Left lung (tissue), 10 donors: Measurements from ENCODE around the gene SP2. TPM values are rescaled to one million over a fixed set of nuclear protein-coding genes. Genes with fewer than 3 reads are reported as not detected.

Experiments used
- ATAC-seq: fragments of 200-7000 bp; cut with Tn5 transposase; one replicate; pipeline ENCODE4 v1.9.1; 2020; ENCODE audit warnings: moderate library complexity
- DNase-seq, 4 donors: peaks; one replicate each; pipeline ENCODE4 v3.0.0-alpha.2; 2013 to 2020
- H3K27ac ChIP-seq, 2 donors: fragments of 200-600 bp; sonication (generic) in 1 of 2; one replicate each; pipeline versions ENCODE4 v1.5.0 to v1.8.0; 2020 to 2021
- H3K27me3 ChIP-seq, 2 donors: fragments of 200-600 bp; sonication (generic) in 1 of 2; one replicate each; pipeline versions ENCODE4 v1.5.0 to v1.8.0; 2020 to 2021
- H3K36me3 ChIP-seq, 2 donors: fragments of 200-600 bp; sonication (generic) in 1 of 2; one replicate each; pipeline versions ENCODE4 v1.5.0 to v1.8.0; 2020 to 2021
- H3K4me1 ChIP-seq, 2 donors: fragments of 200-600 bp; one replicate each; pipeline ENCODE4 v1.8.0; 2021
- H3K4me3 ChIP-seq, 2 donors: fragments of 200-600 bp; sonication (generic) in 1 of 2; one replicate each; pipeline versions ENCODE4 v1.5.0 to v1.8.0; 2020 to 2021; ENCODE audit warnings: mild to moderate bottlenecking in 1 of 2
- H3K9me3 ChIP-seq, 2 donors: fragments of 200-600 bp; sonication (generic) in 1 of 2; one replicate each; pipeline versions ENCODE4 v1.5.0 to v1.8.0; 2020 to 2021
- intact Hi-C, 2 donors: fragments of 100-400 bp; cut with DNase I; formaldehyde crosslinking; loops; one replicate each; pipeline versions ENCODE4 v1.11.2 to v1.14.2; 2022
- polyA plus RNA-seq, 6 donors: library from polyadenylated mRNA; unstranded; fragments of 120-200 nt; gene quantifications; one replicate each; pipeline ENCODE4 v1.2.1, GENCODE V29; 2013; ENCODE audit not compliant: insufficient read length in 6 of 6
- total RNA-seq, 2 donors: library from RNA; stranded (reverse); fragmentation: NEBNext Ultra II Directional; extraction: Animal tissue kit (Norgen Biotek cat#: 25700); gene quantifications; one replicate each; pipeline ENCODE4 v1.2.1, GENCODE V29; 2021
- TF ChIP-seq, protein P1 (sequence below), 2 donors: fragments of 200-600 bp; sonication (generic) in 1 of 2; IDR thresholded peaks; one replicate each; pipeline versions ENCODE4 v1.5.0 to v1.8.0; 2021; ENCODE audit warnings: antibody characterized with exemption in 2 of 2
- donor health status: DM: no; HTN: yes; CAD: no.
- donor health status: DM: no; HTN: no; CAD: no.

Gene SP2
- total and polyA plus RNA-seq, 8 donors, result 14.2 to 23.0 (median 21.8) TPM

DNA sequence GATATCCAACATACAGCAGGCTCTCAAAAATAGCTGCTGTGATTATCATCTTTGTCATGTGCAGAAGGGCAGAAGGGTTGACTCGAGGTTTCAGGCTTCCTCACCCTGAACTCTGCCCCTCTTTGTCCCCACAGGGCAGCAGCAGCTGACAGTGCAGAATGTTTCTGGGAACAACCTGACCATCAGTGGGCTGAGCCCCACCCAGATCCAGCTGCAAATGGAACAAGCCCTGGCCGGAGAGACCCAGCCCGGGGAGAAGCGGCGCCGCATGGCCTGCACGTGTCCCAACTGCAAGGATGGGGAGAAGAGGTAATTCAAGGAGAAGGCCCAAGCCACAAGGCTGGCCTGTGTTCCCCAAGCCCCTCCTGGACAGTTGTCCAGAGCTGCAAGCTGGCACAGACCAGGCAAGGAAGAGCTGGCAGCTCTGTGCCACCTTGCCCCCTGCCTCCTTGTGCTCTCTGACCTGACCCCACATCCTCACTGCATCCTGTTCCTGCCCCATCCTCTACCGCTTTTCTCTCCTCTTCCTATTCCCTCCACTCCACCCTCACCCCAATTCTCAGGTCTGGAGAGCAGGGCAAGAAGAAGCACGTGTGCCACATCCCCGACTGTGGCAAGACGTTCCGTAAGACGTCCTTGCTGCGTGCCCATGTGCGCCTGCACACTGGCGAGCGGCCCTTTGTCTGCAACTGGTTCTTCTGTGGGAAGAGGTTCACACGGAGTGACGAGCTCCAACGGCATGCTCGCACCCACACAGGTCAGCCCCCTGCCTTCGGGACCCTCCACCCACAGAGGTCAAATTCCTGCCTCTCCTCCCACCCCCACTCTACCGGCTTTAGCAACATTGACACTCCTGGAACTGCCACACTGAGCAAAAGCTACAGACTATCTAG, 29.0 kb downstream of the SP2 start:
- Histone ChIP-seq H3K9me3 (no peaks in the 10 kb centered on the region), H3K4me1 (no peaks in the 10 kb centered on the region), H3K4me3 (no peak overlapping the region), H3K27me3 (no peaks in the 10 kb centered on the region), H3K27ac (no peak overlapping the region), H3K36me3 (peaks cover 0 to 80% of the 10 kb centered on the region in 2 donors)
- TF ChIP-seq, protein P1, sequence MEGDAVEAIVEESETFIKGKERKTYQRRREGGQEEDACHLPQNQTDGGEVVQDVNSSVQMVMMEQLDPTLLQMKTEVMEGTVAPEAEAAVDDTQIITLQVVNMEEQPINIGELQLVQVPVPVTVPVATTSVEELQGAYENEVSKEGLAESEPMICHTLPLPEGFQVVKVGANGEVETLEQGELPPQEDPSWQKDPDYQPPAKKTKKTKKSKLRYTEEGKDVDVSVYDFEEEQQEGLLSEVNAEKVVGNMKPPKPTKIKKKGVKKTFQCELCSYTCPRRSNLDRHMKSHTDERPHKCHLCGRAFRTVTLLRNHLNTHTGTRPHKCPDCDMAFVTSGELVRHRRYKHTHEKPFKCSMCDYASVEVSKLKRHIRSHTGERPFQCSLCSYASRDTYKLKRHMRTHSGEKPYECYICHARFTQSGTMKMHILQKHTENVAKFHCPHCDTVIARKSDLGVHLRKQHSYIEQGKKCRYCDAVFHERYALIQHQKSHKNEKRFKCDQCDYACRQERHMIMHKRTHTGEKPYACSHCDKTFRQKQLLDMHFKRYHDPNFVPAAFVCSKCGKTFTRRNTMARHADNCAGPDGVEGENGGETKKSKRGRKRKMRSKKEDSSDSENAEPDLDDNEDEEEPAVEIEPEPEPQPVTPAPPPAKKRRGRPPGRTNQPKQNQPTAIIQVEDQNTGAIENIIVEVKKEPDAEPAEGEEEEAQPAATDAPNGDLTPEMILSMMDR (IDR thresholded peaks at IDR 0.05), result no peak
- ATAC-seq (peak; percentile 21), DNase-seq (no peak)
- intact Hi-C loops, result no loop called here

DNA sequence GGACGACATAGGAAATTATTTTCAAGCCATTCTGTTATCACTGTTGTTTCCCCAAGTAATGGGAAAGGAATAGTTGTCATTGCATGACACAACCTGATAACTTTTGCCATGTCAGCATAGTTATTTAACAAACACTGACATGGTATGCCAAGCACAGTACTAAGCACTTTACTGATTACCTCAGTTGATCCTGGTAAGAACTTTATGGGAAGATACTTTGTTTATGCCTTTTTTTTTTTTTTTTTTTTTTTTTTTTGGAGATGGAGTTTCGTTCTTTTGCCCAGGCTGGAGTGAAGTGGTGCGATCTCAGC, 29.6 kb downstream of the SP2 start:
- Histone ChIP-seq H3K27me3 (no peaks in the 10 kb centered on the region), H3K9me3 (no peaks in the 10 kb centered on the region), H3K36me3 (peaks cover 0 to 84% of the 10 kb centered on the region in 2 donors), H3K27ac (no peak overlapping the region), H3K4me1 (no peaks in the 10 kb centered on the region), H3K4me3 (no peak overlapping the region)
- intact Hi-C loops, result no loop called here
- DNase-seq (no peak), ATAC-seq (no peak)
- TF ChIP-seq, protein P1 (IDR thresholded peaks at IDR 0.05), result no peak

DNA sequence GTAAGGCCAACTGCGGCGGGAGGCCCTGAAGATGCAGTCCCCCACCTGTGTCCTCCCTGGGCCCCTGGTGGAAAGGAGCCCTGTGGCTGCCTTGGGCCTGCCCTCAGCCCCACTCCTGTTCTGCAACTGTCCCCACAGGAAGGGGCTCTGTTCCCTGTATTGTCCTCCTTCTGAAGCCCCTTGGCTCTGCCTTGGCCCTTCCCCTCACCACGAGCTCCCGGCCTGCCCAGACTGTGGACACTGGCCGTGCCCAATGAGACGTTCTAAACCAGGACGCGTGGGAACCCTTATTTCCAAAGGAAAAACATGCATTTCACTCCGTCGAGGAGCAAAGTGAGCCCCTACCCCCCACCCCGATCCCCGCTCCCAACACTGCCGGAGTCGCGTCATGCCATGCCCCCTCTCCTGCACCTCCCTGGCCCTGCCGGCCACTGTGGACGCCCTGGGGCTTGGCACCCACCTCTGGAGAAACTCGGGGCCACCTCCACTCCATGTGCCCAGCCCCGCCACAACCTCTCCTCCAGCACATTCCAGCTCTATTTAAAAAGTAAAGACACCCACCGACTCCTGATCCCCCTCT, 31.9 kb downstream of the SP2 start:
- TF ChIP-seq, protein P1 (IDR thresholded peaks at IDR 0.05), result no peak
- Histone ChIP-seq H3K9me3 (no peaks in the 10 kb centered on the region), H3K27me3 (no peaks in the 10 kb centered on the region), H3K27ac (no peak overlapping the region), H3K4me1 (no peaks in the 10 kb centered on the region), H3K4me3 (no peak overlapping the region), H3K36me3 (peaks cover 0 to 75% of the 10 kb centered on the region in 2 donors)
- intact Hi-C loops, result no loop called here
- DNase-seq, result no peak
- ATAC-seq, result no peak

DNA sequence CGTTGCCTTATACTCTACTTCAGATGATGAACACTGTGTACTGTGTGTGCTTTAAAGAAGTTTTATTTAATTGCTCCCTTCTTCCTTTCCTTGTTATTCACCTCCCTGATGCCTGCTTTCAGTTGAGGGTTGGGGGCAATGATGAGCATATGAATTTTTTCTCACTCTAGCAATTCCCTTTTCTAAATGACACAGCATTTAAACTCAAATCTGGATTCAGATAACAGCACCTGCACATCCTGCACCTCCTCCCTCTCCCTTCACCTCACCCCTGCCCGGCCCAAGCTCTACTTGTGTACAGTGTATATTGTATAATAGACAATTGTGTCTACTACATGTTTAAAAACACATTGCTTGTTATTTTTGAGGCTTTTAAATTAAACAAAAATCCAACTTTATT, 32.4 kb downstream of the SP2 start:
- Histone ChIP-seq H3K9me3 (no peaks in the 10 kb centered on the region), H3K27me3 (no peaks in the 10 kb centered on the region), H3K27ac (no peak overlapping the region), H3K36me3 (peaks cover 0 to 70% of the 10 kb centered on the region in 2 donors), H3K4me1 (no peaks in the 10 kb centered on the region), H3K4me3 (no peak overlapping the region)
- ATAC-seq (no peak), DNase-seq (no peak)
- intact Hi-C loops, result no loop called here
- TF ChIP-seq, protein P1 (IDR thresholded peaks at IDR 0.05), result no peak

DNA sequence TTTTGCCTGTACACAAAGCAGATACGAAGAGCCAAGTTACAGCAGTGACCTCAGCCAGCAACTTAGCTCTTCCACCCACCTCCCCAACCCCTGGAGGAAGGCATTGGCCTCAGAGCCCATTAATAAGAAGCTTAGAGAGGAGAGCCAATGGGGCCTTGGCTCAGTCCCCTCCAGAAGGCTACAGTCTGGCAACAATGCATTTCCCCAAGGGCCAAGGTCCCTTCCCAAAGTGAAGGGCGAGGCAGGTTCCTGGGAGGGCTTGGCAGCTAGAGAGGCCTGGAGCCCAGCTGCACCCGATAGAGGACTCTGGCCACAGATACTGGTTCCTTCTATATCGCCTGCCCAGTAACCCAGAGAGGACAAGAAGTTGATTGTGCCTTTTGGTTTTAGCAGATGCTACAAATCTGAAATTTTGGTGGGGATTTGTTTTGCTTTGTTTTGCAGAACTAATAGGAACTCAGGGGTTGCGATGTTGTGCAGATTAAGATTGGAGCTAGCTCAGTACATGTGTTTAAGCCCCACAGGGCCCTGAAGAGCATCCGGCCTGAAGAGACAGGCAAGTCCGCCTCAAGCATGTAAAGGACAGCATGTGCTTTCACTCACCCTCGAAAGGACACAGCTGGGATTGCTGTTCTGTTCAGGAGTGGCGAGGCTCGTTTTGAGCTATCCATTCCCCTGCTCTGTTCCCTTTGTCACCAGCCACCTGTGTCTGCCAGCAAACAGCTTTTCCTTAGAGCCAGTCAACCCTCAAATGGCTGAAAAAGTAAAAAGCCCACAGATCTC, 33.4 kb downstream of the SP2 start:
- intact Hi-C loops, result no loop called here
- Histone ChIP-seq H3K4me3 (no peak overlapping the region), H3K9me3 (no peaks in the 10 kb centered on the region), H3K4me1 (no peaks in the 10 kb centered on the region), H3K27me3 (no peaks in the 10 kb centered on the region), H3K27ac (no peak overlapping the region), H3K36me3 (peaks cover 0 to 60% of the 10 kb centered on the region in 2 donors)
- ATAC-seq (no peak), DNase-seq (no peak)
- TF ChIP-seq, protein P1 (IDR thresholded peaks at IDR 0.05), result no peak
